ENCODE measurements around the gene GMPPA.

GMPPA gene

GRCh38 chr2:219506802-219507526, 8.3 kb downstream of the GMPPA start:
- no peak for FAIRE-seq

- no peak for FAIRE-seq
Measured at GRCh38 chr2:219507581-219508443, 9.1 kb downstream of the GMPPA start.

GRCh38 chr2:219508444-219508734, 9.7 kb downstream of the GMPPA start:
- FAIRE-seq, result no peak

- no peak for FAIRE-seq
Measured at GRCh38 chr2:219508971-219509779, 10.5 kb downstream of the GMPPA start.

- FAIRE-seq, result no peak
Measured at GRCh38 chr2:219509780-219510511, 11.3 kb downstream of the GMPPA start.

GRCh38 chr2:219510512-219511135, 11.9 kb downstream of the GMPPA start:
- no peak for FAIRE-seq

- no peak for FAIRE-seq
Measured at GRCh38 chr2:219511547-219512325, 13.0 kb downstream of the GMPPA start.

- no peak for FAIRE-seq
Measured at GRCh38 chr2:219512524-219513216, 14.0 kb downstream of the GMPPA start.

- no peak for FAIRE-seq
Measured at GRCh38 chr2:219513787-219514186, 15.1 kb downstream of the GMPPA start.

GRCh38 chr2:219514196-219514761, 15.6 kb downstream of the GMPPA start, which contains the start of gene ASIC4:
TSS of gene ASIC4 (plus strand) at chr2:219514482. CDS start at chr2:219514725, 243 bp downstream.
- no peak for FAIRE-seq

GRCh38 chr2:219514836-219515235, 16.1 kb downstream of the GMPPA start:
- FAIRE-seq, result no peak

- FAIRE-seq, result no peak
Measured at GRCh38 chr2:219515874-219516629, 17.4 kb downstream of the GMPPA start.

GRCh38 chr2:219516888-219517287, 18.2 kb downstream of the GMPPA start:
- FAIRE-seq, result no peak

GRCh38 chr2:219517954-219518778, 19.5 kb downstream of the GMPPA start:
- no peak for FAIRE-seq

- FAIRE-seq, result no peak
Measured at GRCh38 chr2:219519526-219519916, 20.8 kb downstream of the GMPPA start.

- no peak for FAIRE-seq
Measured at GRCh38 chr2:219520079-219520478, 21.4 kb downstream of the GMPPA start.

- no peak for FAIRE-seq
Measured at GRCh38 chr2:219521066-219521880, 22.6 kb downstream of the GMPPA start.
